Measurements from ENCODE around the gene TMEM178B.

GRCh38 chr7:141055146-141055545, 18.7 kb upstream of the TMEM178B start:
- no peak for TF ChIP-seq ETV5 (CRISPR knock-in tag; IDR thresholded peaks at IDR 0.05; ENCODE audit: borderline replicate concordance)
- no peak for TF ChIP-seq SIN3A (IDR thresholded peaks at IDR 0.05; ENCODE audit: borderline replicate concordance, low read depth, low read length)
- no peak for TF ChIP-seq CTCF (CRISPR knock-in tag; IDR thresholded peaks at IDR 0.05)
- no peak for TF ChIP-seq ZNF12 (CRISPR knock-in tag; IDR thresholded peaks at IDR 0.05)
- no peak for TF ChIP-seq ZNF292 (CRISPR knock-in tag; IDR thresholded peaks at IDR 0.05; ENCODE audit: borderline replicate concordance, low read depth)
- no peak for TF ChIP-seq ZNF784 (CRISPR knock-in tag; IDR thresholded peaks at IDR 0.05; ENCODE audit: borderline replicate concordance)
- no peak for TF ChIP-seq SAP130 (CRISPR knock-in tag; IDR thresholded peaks at IDR 0.05; ENCODE audit: low read depth)
- TF ChIP-seq HDAC2 (CRISPR knock-in tag; IDR thresholded peaks at IDR 0.05) = no peak
- no peak for TF ChIP-seq BCLAF1 (IDR thresholded peaks at IDR 0.05)
- no peak for TF ChIP-seq ZKSCAN1 (IDR thresholded peaks at IDR 0.05; ENCODE audit: low read length)

All from HepG2 (cell line).